IMR-90 (cell line): ENCODE measurements around the gene KPRP. TPM values are rescaled to one million over a fixed set of nuclear protein-coding genes. Genes with fewer than 3 reads are reported as not detected.

Source experiments
- ATAC-seq: fragments of 200-7000 bp; cut with Tn5 transposase; 2 replicates; pipeline ENCODE4 v1.9.1; 2020; ENCODE audit warnings: low read depth, mild to moderate bottlenecking, moderate library complexity
- BruUV-seq: library from RNA; stranded (reverse); fragments of 400-500 nt; replicated peaks from 2 replicates; lab custom pipeline; 2021; lab: Mats Ljungman, UMichigan
- CTCF ChIA-PET: fragments of 300-600 bp; formaldehyde crosslinking; extraction: SDS; loops from one replicate; lab custom pipeline; 2021; ENCODE audit warnings: antibody characterized with exemption; lab: Yijun Ruan, JAX
- POLR2A ChIA-PET: fragments of 300-600 bp; sonication (Branson Sonifier 250); formaldehyde crosslinking; loops from one replicate; lab custom pipeline; 2022; ENCODE audit warnings: antibody characterized with exemption; ENCODE audit not compliant: unreplicated experiment; lab: Charles Lee
- DNase-seq: peaks from one replicate; pipeline ENCODE4 v3.0.0; 2013
- H2AFZ ChIP-seq: replicated peaks from 2 replicates; pipeline ENCODE3; 2013; ENCODE audit warnings: low read length, mild to moderate bottlenecking; ENCODE audit not compliant: poor library complexity
- H2AK5ac ChIP-seq: 2 replicates; pipeline ENCODE4 v1.6.1; 2013; ENCODE audit warnings: low read depth, low read length, inconsistent platforms
- H2AK9ac ChIP-seq: replicated peaks from 2 replicates; pipeline ENCODE3; 2013; ENCODE audit warnings: mild to moderate bottlenecking, low read depth, low read length, moderate library complexity; ENCODE audit not compliant: poor library complexity
- H2BK120ac ChIP-seq: 2 replicates; pipeline ENCODE4 v1.6.1; 2013; ENCODE audit warnings: low read depth, low read length, inconsistent platforms
- H2BK15ac ChIP-seq: 3 replicates; pipeline ENCODE4 v1.6.1; 2013; ENCODE audit warnings: low read depth, low read length, inconsistent platforms
- H2BK20ac ChIP-seq: 2 replicates; pipeline ENCODE4 v1.6.1; 2013; ENCODE audit warnings: low read depth, mild to moderate bottlenecking, inconsistent platforms, low read length, moderate library complexity
- H2BK5ac ChIP-seq: 2 replicates; pipeline ENCODE4 v1.6.1; 2013; ENCODE audit warnings: mild to moderate bottlenecking, low read depth, low read length, inconsistent platforms; ENCODE audit not compliant: poor library complexity, severe bottlenecking
- H3K14ac ChIP-seq: replicated peaks from 2 replicates; pipeline ENCODE4 v1.6.1; 2013; ENCODE audit warnings: low read depth, low read length, inconsistent platforms
- H3K18ac ChIP-seq: 2 replicates; pipeline ENCODE4 v1.6.1; 2013; ENCODE audit warnings: low read depth, low read length, control low read depth
- H3K23ac ChIP-seq: 2 replicates; pipeline ENCODE4 v1.6.1; 2013; ENCODE audit warnings: low read depth, low read length, inconsistent platforms
- H3K27ac ChIP-seq: 2 replicates; pipeline ENCODE4 v1.5.1; 2013; ENCODE audit warnings: mild to moderate bottlenecking, control low read depth, low read length; ENCODE audit not compliant: insufficient read depth
- H3K27me3 ChIP-seq: 2 replicates; pipeline ENCODE4 v1.6.1; 2013; ENCODE audit warnings: low read length; ENCODE audit not compliant: control insufficient read depth, insufficient read depth
- H3K36me3 ChIP-seq: 2 replicates; pipeline ENCODE4 v1.6.1; 2013; ENCODE audit warnings: low read length, mixed read lengths; ENCODE audit not compliant: control insufficient read depth, insufficient read depth
- H3K4ac ChIP-seq: 2 replicates; pipeline ENCODE4 v1.6.1; 2013; ENCODE audit warnings: low read depth, low read length, inconsistent platforms
- H3K4me1 ChIP-seq: 2 replicates; pipeline ENCODE4 v1.6.1; 2013; ENCODE audit warnings: low read length, mixed read lengths; ENCODE audit not compliant: control insufficient read depth, insufficient read depth
- H3K4me2 ChIP-seq: 2 replicates; pipeline ENCODE4 v1.6.1; 2013; ENCODE audit warnings: low read depth, mild to moderate bottlenecking, control low read depth, low read length, moderate library complexity
- H3K4me3 ChIP-seq: 2 replicates; pipeline ENCODE4 v1.5.1; 2013; ENCODE audit warnings: low read depth, mild to moderate bottlenecking, control low read depth, low read length, moderate library complexity; ENCODE audit not compliant: insufficient read depth
- H3K56ac ChIP-seq: 2 replicates; pipeline ENCODE4 v1.6.1; 2013; ENCODE audit warnings: low read length, inconsistent platforms; ENCODE audit not compliant: insufficient read depth; ENCODE audit errors: extremely low read depth
- H3K79me1 ChIP-seq, 2 experiments: 2 replicates each; pipeline ENCODE4 v1.6.1; 2013; ENCODE audit warnings: low read length in 2 of 2, inconsistent platforms in 1 of 2, low read depth in 1 of 2
- H3K9ac ChIP-seq: 2 replicates; pipeline ENCODE4 v1.6.1; 2013; ENCODE audit warnings: low read depth, low read length, control low read depth
- H3K9me1 ChIP-seq: 2 replicates; pipeline ENCODE4 v1.6.1; 2013; ENCODE audit warnings: low read length, inconsistent platforms; ENCODE audit not compliant: insufficient read depth
- H3K9me3 ChIP-seq: 2 replicates; pipeline ENCODE4 v1.6.1; 2013; ENCODE audit warnings: low read length; ENCODE audit not compliant: control insufficient read depth, insufficient read depth
- H4K20me1 ChIP-seq: 2 replicates; pipeline ENCODE4 v1.6.1; 2013; ENCODE audit warnings: low read length, inconsistent platforms; ENCODE audit not compliant: insufficient read depth
- H4K5ac ChIP-seq: 2 replicates; pipeline ENCODE4 v1.6.1; 2013; ENCODE audit warnings: mild to moderate bottlenecking, low read depth, low read length, control low read depth
- H4K8ac ChIP-seq, 2 experiments: 2 replicates each; pipeline ENCODE4 v1.6.1; 2013; ENCODE audit warnings: low read depth in 2 of 2, low read length in 2 of 2, control low read depth in 1 of 2, inconsistent platforms in 1 of 2
- H4K91ac ChIP-seq: 2 replicates; pipeline ENCODE4 v1.6.1; 2013; ENCODE audit warnings: low read depth, low read length, inconsistent platforms; ENCODE audit not compliant: insufficient read depth
- MAFK ChIP-seq: IDR thresholded peaks from 2 replicates; pipeline ENCODE4 v1.6.1; 2012; ENCODE audit warnings: low read depth, low read length, improper control_type of control experiment
- WGBS, 2 experiments: methylation state at CpG; one replicate each; pipeline versions ENCODE4 v1.1.5 to v1.1.7; 2013; ENCODE audit warnings: missing lambda C conversion rate in 2 of 2; ENCODE audit not compliant: insufficient read length in 1 of 2; ENCODE audit errors: extremely low coverage in 2 of 2; 5-methylcytosine and 5-hydroxymethylcytosine counted together
- dilution Hi-C: fragments of 300-500 bp; cut with HindIII; formaldehyde crosslinking; loops from one replicate; pipeline ENCODE4 v1.14.3; 2018; ENCODE audit warnings: low sequenced_read_pairs; ENCODE audit not compliant: unreplicated experiment
- in situ Hi-C: fragments of 300-500 bp; cut with MboI; formaldehyde crosslinking; loops from 3 replicates; pipeline ENCODE4 v1.14.3; 2019; ENCODE audit warnings: low sequenced_read_pairs, inconsistent platforms, mixed read lengths
- intact Hi-C: fragments of 100-400 bp; cut with micrococcal nuclease; formaldehyde crosslinking; loops from 2 replicates; pipeline ENCODE4 v1.10.0; 2022
- polyA plus RNA-seq, 3 experiments: library from polyadenylated mRNA; depleted of rRNA; stranded (reverse); fragments of >200 nt; gene quantifications; 2 replicates each; pipeline ENCODE4 v1.2.3, GENCODE V29; 2012; ENCODE audit warnings: low replicate concordance in 1 of 3
- total RNA-seq: library from RNA; depleted of rRNA; stranded (reverse); fragments of >200 nt; gene quantifications from 2 replicates; pipeline ENCODE4 v1.2.3, GENCODE V29; 2012

The KPRP gene
- total and polyA plus RNA-seq, 2 of the 4 experiments (the other 2 are of a cell fraction) = not detected

GRCh38 chr1:152774875-152775274 lies 17.1 kb downstream of the KPRP start, which contains the start of gene LCE1F:
Gene LCE1F (plus strand): TSS chr1:152775140. CDS start chr1:152776372, 1,232 bp downstream.
- no peak within 1 kb of the TSS for H2BK15ac ChIP-seq
- in situ Hi-C loops = no loop called here

More at GRCh38 chr1:152774875-152775274, 17.1 kb downstream of the KPRP start, which contains the start of gene LCE1F:
- Histone ChIP-seq H3K14ac (no peak within 1 kb of the TSS), H4K5ac (no peak within 1 kb of the TSS), H2BK120ac (no peak within 1 kb of the TSS), H2AK9ac (no peak within 1 kb of the TSS), H3K36me3 (no peaks in the 10 kb centered on the region), H3K23ac (no peak within 1 kb of the TSS), H2AFZ (no peak within 1 kb of the TSS), H3K18ac (no peak within 1 kb of the TSS), H2AK5ac (no peak within 1 kb of the TSS), H3K9me3 (no peaks in the 10 kb centered on the region), H3K79me1 (no peaks in the 10 kb centered on the region), H3K27ac (no peak within 1 kb of the TSS), H4K91ac (no peak within 1 kb of the TSS), H3K4me1 (no peaks in the 10 kb centered on the region), H4K8ac (no peak within 1 kb of the TSS), H3K4ac (no peak within 1 kb of the TSS), H3K9me1 (no peaks in the 10 kb centered on the region), H3K27me3 (no peaks in the 10 kb centered on the region), H4K20me1 (no peaks in the 10 kb centered on the region), H3K4me2 (no peak within 1 kb of the TSS), H3K9ac (no peak within 1 kb of the TSS), H3K56ac (no peak within 1 kb of the TSS), H2BK20ac (no peak within 1 kb of the TSS), H2BK5ac (no peak within 1 kb of the TSS), H3K4me3 (no peak within 1 kb of the TSS)
- no peak for DNase-seq
- WGBS, 2 experiments = 50% methylated on average over 2 of the region's 6 CpGs; no CpG with 5 or more reads in 1 of the 2 experiments
- BruUV-seq = no TSS peak
- TF ChIP-seq MAFK = no peak
- CTCF ChIA-PET = no interaction called here
- intact Hi-C loops (no loop called here), dilution Hi-C loops (no loop called here)
- POLR2A ChIA-PET = no interaction called here
- ATAC-seq = no peak
